Right atrium auricular region (tissue), 2 donors: ENCODE data around the gene INSL3. TPM values are rescaled to one million over a fixed set of nuclear protein-coding genes. Genes with fewer than 3 reads are reported as not detected.

Source experiments
- DNase-seq: peaks from one replicate; pipeline ENCODE4 v3.0.0-alpha.2; 2019; ENCODE audit warnings: low spot score
- H3K27ac ChIP-seq, 2 donors: fragments of 200-600 bp; sonication (generic); 1 replicate in 1 of 2; 2 replicates in 1 of 2; pipeline ENCODE4 v1.5.1; 2016 to 2019
- H3K27me3 ChIP-seq, 2 donors: fragments of 200-600 bp; sonication (generic); one replicate each; pipeline versions ENCODE4 v1.5.1 to v1.6.0; 2017 to 2019
- H3K36me3 ChIP-seq: fragments of 200-600 bp; sonication (generic); one replicate; pipeline ENCODE4 v1.5.1; 2016
- H3K4me1 ChIP-seq, 2 donors: fragments of 200-600 bp; sonication (generic); one replicate each; pipeline versions ENCODE4 v1.5.1 to v1.6.0; 2017 to 2019
- H3K4me3 ChIP-seq, 2 donors: fragments of 200-600 bp; sonication (generic); 1 replicate in 1 of 2; 2 replicates in 1 of 2; pipeline ENCODE4 v1.5.1; 2017 to 2019; ENCODE audit warnings: mild to moderate bottlenecking in 1 of 2, moderate library complexity in 1 of 2
- H3K9me3 ChIP-seq, 2 donors: fragments of 200-600 bp; sonication (generic); one replicate each; pipeline ENCODE4 v1.5.1; 2019
- total RNA-seq, 2 donors: library from RNA; depleted of rRNA; stranded (reverse); fragments of >200 nt; gene quantifications; one replicate each; pipeline ENCODE4 v1.1.0, GENCODE V29; 2016
- TF ChIP-seq, protein P1 (sequence below), 2 donors: fragments of 200-600 bp; sonication (generic); IDR thresholded peaks; one replicate each; pipeline ENCODE4 v1.5.1; 2019; ENCODE audit warnings: antibody characterized with exemption in 2 of 2

The INSL3 gene
- total RNA-seq, 2 donors from 2014 or later, result not detected

DNA sequence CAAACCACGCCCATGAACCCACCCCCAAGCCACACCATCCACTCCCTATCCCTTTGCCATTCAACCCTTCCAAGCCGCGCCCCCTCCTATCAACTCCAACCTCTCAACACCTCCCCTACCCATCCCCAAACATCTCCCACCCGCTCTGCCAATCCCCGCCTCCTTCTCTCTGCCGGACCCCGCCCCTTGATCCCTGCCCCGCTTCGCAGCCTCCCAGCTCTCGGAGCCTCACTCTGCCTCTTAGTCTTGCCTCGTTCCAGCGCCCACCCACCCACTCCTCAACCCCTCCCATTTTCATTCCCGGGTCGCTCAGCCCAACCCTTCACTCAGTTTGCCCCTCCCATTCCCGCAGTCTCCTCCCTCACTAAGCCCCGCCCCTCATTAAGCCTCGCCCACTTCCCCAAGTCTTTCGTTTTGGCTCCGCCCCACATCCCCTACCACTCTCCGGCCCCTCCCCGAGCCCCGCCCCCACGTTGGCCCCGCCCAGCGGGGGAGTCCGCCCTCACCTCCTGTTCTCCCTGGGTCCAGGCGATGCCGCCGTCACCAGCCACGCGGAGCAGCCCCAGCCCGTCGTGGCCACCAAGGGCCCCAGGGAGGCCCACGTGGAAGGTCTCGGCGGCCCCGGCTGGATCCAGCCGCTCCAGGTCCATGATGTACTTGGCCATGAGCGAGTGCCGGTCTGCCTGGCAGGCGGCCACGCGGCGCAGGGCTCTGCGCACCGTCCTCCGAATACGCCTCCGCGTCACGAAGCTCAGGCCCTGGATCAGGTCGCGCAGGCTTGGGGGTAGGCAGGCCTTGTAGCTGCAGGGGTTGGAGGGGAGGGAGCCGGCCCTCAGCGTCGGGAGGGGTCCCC is 20.7 kb upstream of the INSL3 start:
- H3K27me3 ChIP-seq, result no peaks in the 10 kb centered on the region

DNA sequence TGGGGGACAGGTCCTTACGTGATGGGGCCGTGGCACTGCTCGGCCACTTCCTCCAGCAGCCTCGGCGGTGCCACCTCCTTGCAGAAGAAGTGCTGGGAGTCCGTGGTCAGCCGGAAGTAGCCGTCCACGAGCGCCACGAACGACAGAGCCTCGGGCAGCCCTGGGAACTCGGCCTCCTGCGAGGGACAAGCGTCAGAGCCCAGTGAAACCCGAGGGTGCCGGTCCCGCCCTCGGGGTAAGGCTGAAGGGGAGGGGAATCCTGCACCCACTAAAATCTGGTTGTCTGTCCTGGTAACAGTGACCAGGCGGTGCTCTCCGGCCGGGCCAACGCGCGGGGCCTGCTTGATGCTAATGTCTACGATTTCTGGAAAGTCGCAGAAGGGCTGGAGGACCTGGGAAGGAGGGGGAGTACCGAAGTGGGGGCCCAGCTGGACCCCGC is 20.1 kb upstream of the INSL3 start:
- peak overlapping the region; percentile 23 to 27 for H3K4me3 ChIP-seq
- no peaks in the 10 kb centered on the region for H3K36me3 ChIP-seq
- H3K27ac ChIP-seq, result no peak overlapping the region
- peaks cover 0 to 16% of the 10 kb centered on the region in 2 donors for H3K4me1 ChIP-seq
- H3K27me3 ChIP-seq, result no peaks in the 10 kb centered on the region
- H3K9me3 ChIP-seq, result no peaks in the 10 kb centered on the region
- DNase-seq, result no peak
- TF ChIP-seq, protein P1, sequence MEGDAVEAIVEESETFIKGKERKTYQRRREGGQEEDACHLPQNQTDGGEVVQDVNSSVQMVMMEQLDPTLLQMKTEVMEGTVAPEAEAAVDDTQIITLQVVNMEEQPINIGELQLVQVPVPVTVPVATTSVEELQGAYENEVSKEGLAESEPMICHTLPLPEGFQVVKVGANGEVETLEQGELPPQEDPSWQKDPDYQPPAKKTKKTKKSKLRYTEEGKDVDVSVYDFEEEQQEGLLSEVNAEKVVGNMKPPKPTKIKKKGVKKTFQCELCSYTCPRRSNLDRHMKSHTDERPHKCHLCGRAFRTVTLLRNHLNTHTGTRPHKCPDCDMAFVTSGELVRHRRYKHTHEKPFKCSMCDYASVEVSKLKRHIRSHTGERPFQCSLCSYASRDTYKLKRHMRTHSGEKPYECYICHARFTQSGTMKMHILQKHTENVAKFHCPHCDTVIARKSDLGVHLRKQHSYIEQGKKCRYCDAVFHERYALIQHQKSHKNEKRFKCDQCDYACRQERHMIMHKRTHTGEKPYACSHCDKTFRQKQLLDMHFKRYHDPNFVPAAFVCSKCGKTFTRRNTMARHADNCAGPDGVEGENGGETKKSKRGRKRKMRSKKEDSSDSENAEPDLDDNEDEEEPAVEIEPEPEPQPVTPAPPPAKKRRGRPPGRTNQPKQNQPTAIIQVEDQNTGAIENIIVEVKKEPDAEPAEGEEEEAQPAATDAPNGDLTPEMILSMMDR (IDR thresholded peaks at IDR 0.05), result no peak

More for the DNA sequence above, 20.7 kb upstream of the INSL3 start:
- H3K4me1 ChIP-seq, result peaks cover 0 to 16% of the 10 kb centered on the region in 2 donors
- peak; percentile 75 for DNase-seq
- H3K9me3 ChIP-seq, result no peaks in the 10 kb centered on the region
- no peak overlapping the region for H3K27ac ChIP-seq
- TF ChIP-seq, protein P1 (IDR thresholded peaks at IDR 0.05), result no peak
- H3K36me3 ChIP-seq, result no peaks in the 10 kb centered on the region
- H3K4me3 ChIP-seq, result peak overlapping the region; percentile 23 to 27

DNA sequence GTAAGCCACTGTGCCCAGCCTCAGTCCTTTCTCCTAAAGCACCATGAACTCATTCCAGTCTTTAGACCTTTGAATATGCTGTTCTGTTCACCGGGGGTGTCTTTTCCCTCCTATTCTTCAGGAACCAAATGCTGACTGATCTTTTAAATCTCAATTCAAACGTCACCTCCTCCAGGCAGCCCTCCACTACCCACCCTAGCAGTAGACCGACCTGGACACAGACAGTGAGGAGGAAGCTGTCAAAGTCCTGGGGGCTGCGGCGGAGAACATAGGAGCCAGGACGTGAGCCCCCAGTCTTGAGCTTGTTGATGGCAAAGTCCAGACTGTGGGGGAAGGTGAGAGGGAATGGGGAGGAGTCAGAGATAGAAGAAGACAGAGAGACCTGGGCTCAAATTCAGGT is 18.7 kb upstream of the INSL3 start:
- H3K4me3 ChIP-seq, result no peak overlapping the region
- no peaks in the 10 kb centered on the region for H3K27me3 ChIP-seq
- no peak for DNase-seq
- peaks cover 0 to 16% of the 10 kb centered on the region in 2 donors for H3K4me1 ChIP-seq
- TF ChIP-seq, protein P1 (IDR thresholded peaks at IDR 0.05), result no peak
- no peak overlapping the region for H3K27ac ChIP-seq
- H3K9me3 ChIP-seq, result no peaks in the 10 kb centered on the region
- H3K36me3 ChIP-seq, result no peaks in the 10 kb centered on the region

DNA sequence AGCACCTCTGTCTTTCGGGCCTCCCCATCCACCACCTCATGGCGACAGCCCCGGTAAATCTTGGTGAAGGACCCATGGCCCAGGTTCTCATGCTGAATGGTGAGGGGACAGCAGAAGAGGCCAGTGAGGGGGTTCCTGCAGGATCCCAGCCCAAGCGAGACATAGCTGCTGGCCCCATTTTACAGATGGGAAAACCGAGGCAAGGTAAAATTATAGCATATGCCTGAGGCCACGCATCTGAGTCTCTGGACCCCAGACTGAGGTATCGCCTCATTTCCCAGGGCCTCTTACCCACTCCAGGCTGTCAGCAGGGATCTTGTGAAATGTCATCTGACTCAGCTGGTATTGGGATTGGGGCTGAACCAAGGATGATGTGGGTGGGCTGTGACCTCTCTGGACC is 16.7 kb upstream of the INSL3 start:
- peaks cover 0 to 16% of the 10 kb centered on the region in 2 donors for H3K4me1 ChIP-seq
- no peaks in the 10 kb centered on the region for H3K9me3 ChIP-seq
- H3K27ac ChIP-seq, result no peak overlapping the region
- DNase-seq, result no peak
- TF ChIP-seq, protein P1 (IDR thresholded peaks at IDR 0.05), result no peak
- H3K4me3 ChIP-seq, result no peak overlapping the region
- no peaks in the 10 kb centered on the region for H3K36me3 ChIP-seq
- H3K27me3 ChIP-seq, result no peaks in the 10 kb centered on the region

DNA sequence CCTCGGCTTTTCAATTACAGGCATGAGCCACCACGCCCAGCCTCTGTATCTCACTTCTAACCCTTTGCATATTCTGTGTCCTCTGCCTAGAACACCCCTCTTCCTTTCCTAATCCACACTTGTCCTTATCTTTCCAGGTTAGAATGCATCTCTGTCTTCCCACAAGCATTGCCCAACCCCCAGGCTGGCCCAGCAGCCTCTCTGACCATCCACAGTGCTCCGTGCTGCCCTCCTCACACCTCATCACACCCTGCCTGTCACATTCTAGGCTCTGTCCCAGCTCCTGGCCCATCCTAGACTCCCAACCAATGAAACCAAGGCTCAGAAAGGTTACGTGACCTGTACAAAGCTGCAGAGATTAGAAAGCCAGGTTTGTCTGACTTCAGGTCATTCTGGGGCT is 15.2 kb upstream of the INSL3 start:
- Histone ChIP-seq H3K27me3 (peaks cover 0 to 2% of the 10 kb centered on the region in 2 donors), H3K27ac (no peak overlapping the region), H3K4me3 (no peak overlapping the region), H3K4me1 (peaks cover 0 to 8% of the 10 kb centered on the region in 2 donors), H3K36me3 (no peaks in the 10 kb centered on the region), H3K9me3 (no peaks in the 10 kb centered on the region)
- DNase-seq, result no peak
- TF ChIP-seq, protein P1 (IDR thresholded peaks at IDR 0.05), result no peak
